ENCODE measurements around the gene PLEKHJ1.

PLEKHJ1 gene

GRCh38 chr19:2249010-2249866, 13.1 kb upstream of the PLEKHJ1 start, which contains the start of gene AMH:
AMH (plus strand) TSS chr19:2249323; CDS start chr19:2249333, 10 bp downstream.
- DNase-seq (ENCODE audit: low read depth), result no peak

GRCh38 chr19:2248136-2249009, 12.2 kb upstream of the PLEKHJ1 start:
- no peak for DNase-seq (ENCODE audit: low read depth)

DNA sequence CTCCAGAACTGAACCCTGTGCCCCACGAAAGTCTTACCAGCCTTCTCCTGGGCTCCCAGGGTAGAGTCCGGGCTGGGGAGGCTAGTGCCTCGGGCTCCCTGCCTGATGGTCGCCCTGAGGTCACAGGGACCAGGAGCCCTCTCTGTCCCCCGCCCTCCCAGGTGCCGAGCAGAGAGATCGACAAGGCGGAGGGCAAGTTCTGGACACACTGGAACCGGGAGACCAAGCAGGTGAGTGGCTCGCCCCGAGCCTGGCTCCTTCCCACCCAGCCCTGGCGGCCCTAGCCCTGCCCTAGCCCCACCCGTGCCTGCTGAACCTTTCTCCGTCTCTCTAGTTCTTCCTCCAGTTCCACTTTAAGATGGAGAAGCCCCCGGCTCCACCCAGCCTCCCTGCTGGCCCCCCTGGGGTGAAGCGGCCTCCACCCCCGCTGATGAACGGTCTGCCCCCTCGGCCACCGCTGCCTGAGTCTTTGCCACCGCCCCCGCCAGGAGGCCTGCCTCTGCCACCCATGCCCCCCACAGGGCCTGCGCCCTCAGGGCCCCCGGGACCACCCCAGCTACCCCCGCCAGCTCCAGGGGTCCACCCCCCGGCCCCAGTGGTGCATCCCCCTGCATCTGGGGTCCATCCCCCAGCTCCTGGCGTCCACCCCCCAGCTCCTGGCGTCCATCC, 11.4 kb upstream of the PLEKHJ1 start:
- no peak for DNase-seq (ENCODE audit: low read depth)

- no peak for DNase-seq (ENCODE audit: low read depth)
These were observed 10.8 kb upstream of the PLEKHJ1 start for GRCh38 chr19:2246801-2247361.

DNA sequence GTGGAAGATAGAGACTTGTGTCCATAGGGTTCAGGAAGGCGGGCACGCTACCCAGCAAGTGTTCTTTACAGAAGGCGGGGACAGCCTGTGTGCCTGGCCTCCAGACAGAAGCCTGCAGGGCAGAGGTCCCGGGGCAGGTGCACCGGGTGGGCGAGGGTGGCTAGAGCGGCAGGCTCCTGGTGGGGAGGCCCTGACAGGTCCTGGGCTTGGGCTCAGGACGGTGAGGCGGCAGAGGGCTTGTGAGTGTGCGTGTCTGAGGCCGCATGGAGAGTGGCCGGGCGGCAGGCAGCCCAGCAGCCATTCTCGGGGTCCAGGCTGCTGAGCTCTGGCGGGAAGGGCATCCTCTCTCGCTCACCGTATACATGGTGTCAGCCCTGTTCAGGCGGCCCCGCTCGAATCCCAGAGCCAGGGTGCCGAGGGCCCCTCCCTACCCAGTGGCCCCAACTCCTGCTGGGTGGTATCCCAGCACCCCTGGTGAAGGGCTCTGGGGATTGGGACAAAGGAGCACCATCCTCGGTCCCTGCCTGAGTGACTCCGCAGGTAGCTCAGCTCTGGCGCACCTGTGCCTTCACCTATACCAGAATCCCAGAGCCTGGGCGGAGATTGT, 10.0 kb upstream of the PLEKHJ1 start:
- DNase-seq (ENCODE audit: low read depth), result no peak

DNA sequence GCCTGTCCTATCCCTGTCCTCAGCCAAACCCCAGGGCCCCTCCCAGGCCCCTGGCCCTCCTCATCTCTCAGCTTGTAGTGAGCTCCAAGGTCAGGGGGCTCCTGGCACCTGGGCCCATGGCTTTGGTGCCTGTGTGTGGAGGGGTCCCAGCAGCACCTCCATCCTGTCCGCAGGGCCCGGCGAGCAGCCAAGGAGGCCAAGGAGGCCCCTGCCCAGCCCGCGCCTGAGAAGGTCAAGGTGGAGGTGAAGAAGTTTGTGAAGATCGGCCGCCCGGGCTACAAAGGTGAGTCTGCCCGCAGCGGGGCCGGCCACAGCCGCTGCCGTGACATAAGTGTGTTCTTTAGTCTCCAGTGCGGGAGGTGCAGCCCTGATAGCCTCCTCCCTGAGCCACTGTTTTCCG, 9.1 kb upstream of the PLEKHJ1 start:
- no peak for DNase-seq (ENCODE audit: low read depth)

GRCh38 chr19:2244486-2244885, 8.4 kb upstream of the PLEKHJ1 start:
- no peak for DNase-seq (ENCODE audit: low read depth)

GRCh38 chr19:2244125-2244411, 7.9 kb upstream of the PLEKHJ1 start:
- no peak for DNase-seq (ENCODE audit: low read depth)

- no peak for DNase-seq (ENCODE audit: low read depth)
These were observed 7.4 kb upstream of the PLEKHJ1 start for GRCh38 chr19:2243274-2244124.

GRCh38 chr19:2242816-2243215, 6.7 kb upstream of the PLEKHJ1 start:
- no peak for DNase-seq (ENCODE audit: low read depth)

DNA sequence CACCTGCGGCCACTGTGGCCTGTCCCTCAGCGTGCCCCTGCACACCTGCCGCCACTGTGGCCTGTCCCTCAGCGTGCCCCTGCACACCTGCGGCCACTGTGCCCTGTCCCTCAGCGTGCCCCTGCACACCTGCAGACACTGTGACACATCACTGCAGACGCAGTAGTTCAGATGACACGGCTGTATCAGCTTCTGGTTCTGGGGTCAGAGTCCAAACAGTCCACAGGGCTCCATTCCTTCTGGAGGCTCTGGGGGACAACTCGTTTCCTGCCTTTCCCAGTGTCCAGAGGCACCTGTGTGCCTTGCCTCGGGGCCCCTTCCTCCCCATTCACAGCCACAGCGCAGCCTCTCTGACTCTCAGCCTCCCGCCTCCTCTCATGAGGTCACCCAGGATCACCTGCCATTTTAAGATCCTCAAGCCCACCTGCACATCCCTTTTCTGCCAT, 6.0 kb upstream of the PLEKHJ1 start:
- DNase-seq (ENCODE audit: low read depth), result no peak

GRCh38 chr19:2240881-2241760, 5.0 kb upstream of the PLEKHJ1 start:
- DNase-seq (ENCODE audit: low read depth), result no peak

DNA sequence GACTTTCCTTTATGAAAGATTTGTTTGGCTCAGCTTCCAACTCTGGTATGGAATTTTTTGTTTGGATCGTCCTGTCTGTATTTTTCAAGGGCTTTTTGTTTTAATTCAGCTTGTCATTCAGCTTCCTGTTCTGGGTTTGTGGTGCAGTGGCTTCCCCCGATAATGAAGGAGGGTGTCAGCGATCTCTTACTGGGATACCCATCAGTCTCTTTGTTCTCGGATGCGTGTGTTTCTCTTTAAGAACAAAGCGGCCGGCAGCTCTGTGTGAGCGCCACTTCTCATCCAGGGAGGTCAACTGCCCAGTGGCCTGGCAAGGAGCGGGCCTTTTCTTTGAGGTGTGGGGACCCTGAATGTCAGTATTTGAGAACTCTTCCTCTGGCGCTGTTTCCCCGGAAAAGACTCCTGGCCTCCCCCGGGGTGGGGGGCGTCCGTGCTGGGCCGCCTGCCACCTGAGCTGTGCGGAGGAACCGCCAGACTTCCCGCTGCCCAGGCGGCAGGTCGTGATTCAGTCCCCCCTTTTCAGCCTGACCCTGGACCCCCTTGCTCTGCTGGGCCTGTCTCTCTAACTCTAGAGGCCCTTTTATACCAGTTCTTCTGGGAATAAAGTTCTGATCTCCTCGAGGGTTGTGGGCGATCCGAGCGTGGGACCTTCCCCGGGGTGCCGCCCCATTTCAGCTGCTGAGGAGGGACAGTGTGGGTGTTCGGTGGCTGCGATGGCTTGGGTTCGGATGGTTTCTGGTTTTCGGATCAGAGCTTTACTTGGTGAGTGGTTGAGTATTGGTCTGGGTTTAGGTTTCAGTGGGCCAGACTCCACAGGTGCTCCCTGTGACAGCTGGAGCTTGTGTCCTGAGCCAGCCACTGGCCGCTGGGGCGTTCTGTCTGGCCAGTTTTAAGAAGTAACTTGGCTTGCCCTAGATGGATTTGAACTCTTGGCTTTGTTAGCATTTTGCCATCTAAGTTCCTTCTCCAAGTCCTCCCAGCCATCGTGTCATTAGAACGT, 3.9 kb upstream of the PLEKHJ1 start:
- DNase-seq (ENCODE audit: low read depth), result no peak

DNA sequence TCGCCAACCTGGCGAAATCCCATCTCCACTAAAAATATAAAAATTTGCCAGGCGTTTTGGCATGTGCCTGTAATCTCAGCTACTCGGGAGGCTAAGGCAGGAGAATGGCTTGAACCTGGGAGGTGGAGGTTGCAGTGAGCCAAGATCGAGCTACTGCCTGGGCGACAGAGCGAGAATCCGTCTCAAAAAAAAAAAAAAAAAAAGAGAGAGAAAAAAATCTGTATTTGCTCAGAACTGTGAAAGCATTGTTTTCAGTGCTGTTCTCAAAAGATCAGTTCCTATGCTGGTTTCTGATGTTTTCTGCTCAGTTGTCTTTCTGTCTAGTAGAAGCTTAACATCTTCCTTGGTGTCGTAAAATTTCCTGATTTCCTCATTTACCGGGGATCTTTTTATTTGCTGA, 3.0 kb upstream of the PLEKHJ1 start:
- no peak for DNase-seq (ENCODE audit: low read depth)

- DNase-seq (ENCODE audit: low read depth), result no peak
These were observed 1.7 kb upstream of the PLEKHJ1 start for GRCh38 chr19:2237869-2238153.

- DNase-seq (ENCODE audit: low read depth), result no peak
These were observed 1.1 kb upstream of the PLEKHJ1 start for GRCh38 chr19:2237051-2237868.

GRCh38 chr19:2236064-2236313, 140 bp downstream of the PLEKHJ1 start:
- no peak for DNase-seq (ENCODE audit: low read depth)

DNA sequence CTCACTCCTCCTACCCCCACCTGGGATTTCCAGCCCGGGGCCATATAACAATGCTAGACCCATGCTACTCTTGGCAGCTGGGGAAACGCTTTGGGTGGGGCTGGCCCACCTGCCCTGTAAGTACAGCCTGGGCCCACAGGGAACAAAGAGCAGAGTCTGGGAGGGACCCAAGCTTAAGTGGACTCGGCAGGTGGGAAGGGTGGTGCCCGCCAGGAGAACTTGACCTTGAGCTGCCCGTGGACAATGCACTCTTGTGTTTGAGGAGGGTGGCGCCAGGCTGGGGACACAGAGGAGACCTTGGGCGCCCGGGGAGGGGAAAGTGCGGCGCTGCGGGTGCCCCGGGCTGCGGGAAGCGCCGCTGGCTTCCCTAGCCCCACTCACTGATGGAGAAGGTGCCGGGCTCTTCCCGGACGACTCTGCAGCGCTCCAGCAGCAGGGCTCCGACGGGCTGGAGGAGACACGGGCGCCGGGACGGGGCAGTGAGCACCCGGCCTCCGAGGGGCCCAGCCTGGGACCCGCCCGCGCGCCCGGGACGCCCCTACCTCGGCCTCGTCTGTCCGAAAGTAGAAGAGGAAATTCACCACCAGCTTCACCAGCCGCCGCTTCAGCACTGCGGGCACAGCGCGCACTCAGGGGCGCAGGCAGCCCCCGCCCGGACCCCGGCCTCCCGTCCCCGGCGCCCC, 607 bp downstream of the PLEKHJ1 start:
- DNase-seq (ENCODE audit: low read depth), result no peak

Measured in activated gamma-delta T cell treated with anti-CD3 and anti-CD28 coated beads, Interleukin-2, amount 50 U/mL, for 16 hours (primary cell).